Esophagus squamous epithelium (tissue), 4 donors: Measurements from ENCODE around the gene CLSTN2.

ENCODE experiments used
- CTCF ChIP-seq, 6 experiments: fragments of 450-650 bp in 4 of 6; fragments of 200-600 bp in 2 of 6; sonication (generic) in 2 of 6; IDR thresholded peaks; one replicate each; pipeline ENCODE4 v1.5.1; 2016 to 2019; ENCODE audit warnings: antibody characterized with exemption in 6 of 6, mild to moderate bottlenecking in 4 of 6, moderate library complexity in 4 of 6
- POLR2A ChIP-seq, 4 donors: fragments of 450-650 bp; IDR thresholded peaks; one replicate each; pipeline ENCODE4 v1.6.1; 2017; ENCODE audit warnings: antibody characterized with exemption in 4 of 4, mild to moderate bottlenecking in 4 of 4, moderate library complexity in 3 of 4

GRCh38 chr3:139939681-139940190, 4.8 kb downstream of the CLSTN2 start:
- TF ChIP-seq CTCF (IDR thresholded peaks at IDR 0.05), result no peak
- TF ChIP-seq POLR2A (IDR thresholded peaks at IDR 0.05), result no peak
